Measurements from ENCODE around the gene SLC39A5. TPM values are rescaled to one million over a fixed set of nuclear protein-coding genes. Genes with fewer than 3 reads are reported as not detected.
"Not testable (repeated sequence)": the region's sequence is repeated elsewhere in the genome, so short reads cannot be mapped to it uniquely, and the experiment has no call there.

Gene SLC39A5
- total and polyA plus RNA-seq, 8 donors: 0.29 to 6.6 (median 3.9) TPM; not detected in 1

DNA sequence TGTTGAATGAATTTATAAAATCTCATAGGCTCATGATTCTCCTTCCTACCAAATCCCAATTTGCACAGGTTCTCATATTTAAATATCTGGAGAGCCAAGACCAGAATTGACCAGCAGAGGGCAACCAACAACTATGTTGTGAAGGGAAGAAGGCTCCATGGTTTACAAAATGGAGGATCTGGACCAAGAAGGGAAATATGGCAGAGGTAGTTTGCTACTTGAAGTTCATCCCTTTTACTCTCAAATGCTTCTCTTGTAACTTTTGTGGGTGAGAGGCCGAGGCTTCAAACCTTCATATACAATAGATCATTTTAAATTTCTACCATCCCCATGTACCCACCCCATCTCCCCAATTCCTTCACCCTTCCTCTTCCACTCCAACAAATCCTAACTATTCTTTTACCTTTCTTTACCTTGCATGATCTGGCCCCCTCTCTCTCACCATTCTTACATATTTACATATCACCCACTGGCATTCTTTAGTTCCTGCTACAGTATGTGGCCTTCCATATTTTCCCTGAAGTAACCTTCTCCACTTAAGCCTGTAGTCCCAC is 36.7 kb upstream of the SLC39A5 start:
- Histone ChIP-seq H3K4me3 (no peak overlapping the region), H3K4me1 (peaks cover 3 to 14% of the 10 kb centered on the region in 2 donors), H3K36me3 (no peaks in the 10 kb centered on the region), H3K27ac (no peak overlapping the region), H3K27me3 (no peaks in the 10 kb centered on the region), H3K9me3 (no peaks in the 10 kb centered on the region)
- TF ChIP-seq, protein P1, sequence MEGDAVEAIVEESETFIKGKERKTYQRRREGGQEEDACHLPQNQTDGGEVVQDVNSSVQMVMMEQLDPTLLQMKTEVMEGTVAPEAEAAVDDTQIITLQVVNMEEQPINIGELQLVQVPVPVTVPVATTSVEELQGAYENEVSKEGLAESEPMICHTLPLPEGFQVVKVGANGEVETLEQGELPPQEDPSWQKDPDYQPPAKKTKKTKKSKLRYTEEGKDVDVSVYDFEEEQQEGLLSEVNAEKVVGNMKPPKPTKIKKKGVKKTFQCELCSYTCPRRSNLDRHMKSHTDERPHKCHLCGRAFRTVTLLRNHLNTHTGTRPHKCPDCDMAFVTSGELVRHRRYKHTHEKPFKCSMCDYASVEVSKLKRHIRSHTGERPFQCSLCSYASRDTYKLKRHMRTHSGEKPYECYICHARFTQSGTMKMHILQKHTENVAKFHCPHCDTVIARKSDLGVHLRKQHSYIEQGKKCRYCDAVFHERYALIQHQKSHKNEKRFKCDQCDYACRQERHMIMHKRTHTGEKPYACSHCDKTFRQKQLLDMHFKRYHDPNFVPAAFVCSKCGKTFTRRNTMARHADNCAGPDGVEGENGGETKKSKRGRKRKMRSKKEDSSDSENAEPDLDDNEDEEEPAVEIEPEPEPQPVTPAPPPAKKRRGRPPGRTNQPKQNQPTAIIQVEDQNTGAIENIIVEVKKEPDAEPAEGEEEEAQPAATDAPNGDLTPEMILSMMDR (IDR thresholded peaks at IDR 0.05): peak; percentile 75 to 84
- ATAC-seq (peak; percentile 31), DNase-seq (peak in 3 of 4 donors; percentile 66 to 84 (median 66))
- intact Hi-C loops (cut with DNase I): no loop called here

DNA sequence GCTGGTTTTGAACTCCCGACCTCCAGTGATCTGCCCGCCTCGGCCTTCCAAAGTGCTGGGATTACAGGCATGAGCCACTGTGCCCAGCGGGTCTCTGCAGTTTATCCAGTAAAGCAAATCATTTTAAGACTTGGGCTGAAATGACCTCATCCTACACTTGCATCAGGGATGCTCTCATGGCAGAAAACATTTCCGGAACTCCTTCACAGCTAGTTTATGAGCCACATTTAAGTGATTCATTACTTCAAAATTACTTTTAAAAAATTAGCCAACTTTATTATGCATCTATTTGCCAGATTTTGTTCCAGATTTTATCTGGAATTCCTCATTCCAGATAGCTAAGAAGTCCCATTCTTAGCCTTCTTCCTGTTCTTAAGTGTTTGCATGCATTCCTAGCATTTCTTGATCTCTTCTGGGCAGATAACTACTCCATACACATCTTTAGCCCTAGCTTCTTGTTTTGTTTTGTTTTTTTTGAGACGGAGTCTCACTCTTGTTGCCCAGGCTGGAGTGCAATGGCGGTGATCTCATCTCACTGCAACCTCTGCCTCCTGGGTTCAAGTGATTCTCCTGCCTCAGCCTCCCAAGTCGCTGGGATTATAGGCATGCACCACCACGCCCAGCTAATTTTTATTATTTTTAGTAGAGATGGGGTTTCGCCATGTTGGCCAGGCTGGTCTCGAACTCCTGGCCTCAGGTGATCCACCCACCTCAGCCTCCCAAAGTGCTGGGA is 32.9 kb upstream of the SLC39A5 start:
- H3K9me3 ChIP-seq; DNase-seq; H3K36me3 ChIP-seq; H3K27me3 ChIP-seq; H3K4me1 ChIP-seq; intact Hi-C loops (cut with DNase I); H3K4me3 ChIP-seq: not testable (repeated sequence)
- ATAC-seq: peak; percentile 64
- peak overlapping the region in 1 of 2 donors; percentile 11 for H3K27ac ChIP-seq

DNA sequence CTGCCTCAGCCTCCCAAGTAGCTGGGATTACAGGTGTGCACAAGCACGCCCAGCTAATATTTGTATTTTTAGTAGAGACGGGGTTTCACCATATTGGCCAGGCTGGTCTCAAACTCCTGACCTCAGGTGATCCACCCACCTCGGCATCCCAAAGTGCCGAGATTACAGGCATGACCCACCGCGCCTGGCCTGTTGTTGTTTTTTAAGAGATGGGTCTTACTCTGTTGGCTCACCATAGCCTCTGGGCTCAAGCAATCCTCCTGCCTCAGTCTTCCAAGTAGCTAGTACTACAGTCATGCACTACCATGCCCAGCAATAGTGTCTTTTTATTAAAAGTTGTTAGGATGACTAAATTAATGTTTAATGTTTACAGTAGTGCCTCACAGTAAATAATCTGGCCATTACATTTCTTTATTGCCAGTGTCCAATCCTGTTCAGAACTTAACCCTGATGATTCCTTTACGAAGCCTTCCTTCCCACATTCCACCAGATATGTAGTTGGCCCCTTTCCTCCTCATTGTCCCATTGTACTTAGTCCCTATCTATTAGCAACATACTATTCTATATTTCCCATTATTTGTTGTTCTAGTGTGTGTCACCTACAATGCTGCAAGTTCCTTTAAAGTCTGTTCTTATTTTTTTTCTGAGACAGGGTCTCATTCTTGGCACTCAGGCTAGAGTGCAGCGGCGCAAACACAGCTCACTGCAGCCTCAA is 31.8 kb upstream of the SLC39A5 start:
- DNase-seq (no peak), ATAC-seq (no peak)
- TF ChIP-seq, protein P1 (IDR thresholded peaks at IDR 0.05): no peak
- H3K36me3 ChIP-seq: no peaks in the 10 kb centered on the region
- intact Hi-C loops (cut with DNase I): no loop called here
- no peak overlapping the region for H3K4me3 ChIP-seq
- H3K27me3 ChIP-seq: no peaks in the 10 kb centered on the region
- peaks cover 0 to 6% of the 10 kb centered on the region in 2 donors for H3K4me1 ChIP-seq
- H3K27ac ChIP-seq: no peak overlapping the region
- no peaks in the 10 kb centered on the region for H3K9me3 ChIP-seq

DNA sequence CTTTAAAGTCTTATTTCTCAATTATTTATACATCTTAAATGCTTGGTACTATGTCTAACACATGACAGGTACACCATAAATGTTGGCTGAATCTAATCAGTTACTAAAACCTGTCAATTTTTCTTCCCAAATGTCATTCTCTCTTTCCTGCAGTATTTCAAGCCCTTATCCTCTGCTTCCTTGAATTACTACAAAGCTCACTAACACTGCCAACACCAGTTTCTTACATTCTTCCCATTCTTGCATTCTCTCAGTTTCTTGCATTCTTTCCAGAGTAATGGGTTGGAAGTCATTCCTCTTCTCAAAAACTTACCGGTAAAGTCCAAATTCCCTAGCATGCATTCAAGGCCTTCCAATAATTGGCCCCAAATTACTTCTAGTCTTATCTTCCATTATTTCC is 31.0 kb upstream of the SLC39A5 start:
- intact Hi-C loops (cut with DNase I): no loop called here
- no peak for ATAC-seq
- H3K9me3 ChIP-seq: no peaks in the 10 kb centered on the region
- no peak overlapping the region for H3K4me3 ChIP-seq
- peaks cover 0 to 6% of the 10 kb centered on the region in 2 donors for H3K4me1 ChIP-seq
- no peaks in the 10 kb centered on the region for H3K36me3 ChIP-seq
- DNase-seq: no peak
- H3K27me3 ChIP-seq: no peaks in the 10 kb centered on the region
- TF ChIP-seq, protein P1 (IDR thresholded peaks at IDR 0.05): no peak
- H3K27ac ChIP-seq: no peak overlapping the region

DNA sequence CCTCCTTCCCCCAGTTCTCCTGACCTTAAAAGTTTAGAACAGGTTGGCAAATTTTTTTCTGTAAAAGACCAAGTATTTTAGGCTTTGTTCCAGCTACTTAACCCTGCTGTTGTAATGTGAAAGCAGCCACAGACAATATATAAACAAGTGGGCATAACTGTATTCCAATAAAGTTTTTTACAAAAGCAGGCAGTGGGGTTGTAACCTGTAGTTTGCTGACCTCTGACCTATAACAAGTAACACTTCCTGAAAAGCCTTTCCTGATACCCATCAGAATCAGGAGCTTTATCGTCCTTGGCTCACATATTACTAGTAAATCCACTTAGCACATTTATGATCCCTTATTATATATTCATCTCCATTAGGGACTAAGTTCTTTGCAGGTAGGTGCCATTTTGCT is 27.5 kb upstream of the SLC39A5 start:
- Histone ChIP-seq H3K4me3 (no peak overlapping the region), H3K36me3 (peaks cover 0 to 34% of the 10 kb centered on the region in 2 donors), H3K27ac (peak overlapping the region in 1 of 2 donors; percentile 8), H3K4me1 (peaks cover 0 to 6% of the 10 kb centered on the region in 2 donors), H3K9me3 (no peaks in the 10 kb centered on the region), H3K27me3 (no peaks in the 10 kb centered on the region)
- DNase-seq: no peak
- intact Hi-C loops (cut with DNase I): no loop called here
- ATAC-seq: no peak
- TF ChIP-seq, protein P1 (IDR thresholded peaks at IDR 0.05): no peak

All from left lung (tissue), 10 donors.